Type B pancreatic cell (in vitro differentiated cells): ENCODE data around the gene TTR. TPM values are rescaled to one million over a fixed set of nuclear protein-coding genes. Genes with fewer than 3 reads are reported as not detected.

Experiments
- DNase-seq: peaks from one replicate; pipeline ENCODE4 v3.0.0; 2021; ENCODE audit warnings: mixed read lengths; ENCODE audit not compliant: unreplicated experiment; ENCODE audit errors: extremely low spot score
- H3K27ac Mint-ChIP-seq: 2 replicates; pipeline ENCODE4 v1.8.0; 2021; ENCODE audit warnings: mild to moderate bottlenecking, mixed read lengths
- H3K27me3 Mint-ChIP-seq: 2 replicates; pipeline ENCODE4 v1.8.0; 2021; ENCODE audit warnings: mixed read lengths
- H3K36me3 Mint-ChIP-seq: 2 replicates; pipeline ENCODE4 v1.8.0; 2021; ENCODE audit warnings: mixed read lengths
- H3K4me1 Mint-ChIP-seq: one replicate; pipeline ENCODE4 v1.8.0; 2021; ENCODE audit warnings: mixed read lengths; ENCODE audit not compliant: unreplicated experiment
- H3K4me3 Mint-ChIP-seq: 2 replicates; pipeline ENCODE4 v1.8.0; 2021; ENCODE audit warnings: mild to moderate bottlenecking, mixed read lengths
- H3K9me3 Mint-ChIP-seq: 2 replicates; pipeline ENCODE4 v1.8.0; 2021; ENCODE audit warnings: mixed read lengths
- CTCF ChIP-seq: fragments of 200-600 bp; sonication (generic); conservative IDR thresholded peaks from 2 replicates; pipeline ENCODE4 v1.5.0; 2021; ENCODE audit warnings: antibody characterized with exemption, mild to moderate bottlenecking
- total RNA-seq: library from RNA; stranded (reverse); gene quantifications from 2 replicates; pipeline ENCODE4 v1.2.1, GENCODE V29; 2021; ENCODE audit warnings: low replicate concordance

The TTR gene
- total RNA-seq, 1 donor from 2014 or later = 2,711 TPM

- no peaks in the 10 kb centered on the region for H3K36me3 Mint-ChIP-seq
- TF ChIP-seq CTCF = no peak
- H3K4me3 Mint-ChIP-seq = no peak overlapping the region
- peaks cover 4% of the 10 kb centered on the region for H3K27me3 Mint-ChIP-seq
- H3K4me1 Mint-ChIP-seq = peaks cover 8% of the 10 kb centered on the region
- DNase-seq = no peak
- H3K27ac Mint-ChIP-seq = no peak overlapping the region
- no peaks in the 10 kb centered on the region for H3K9me3 Mint-ChIP-seq
Observed at GRCh38 chr18:31577195-31577594, 14.5 kb upstream of the TTR start.

GRCh38 chr18:31578126-31578525, 13.6 kb upstream of the TTR start:
- no peak overlapping the region for H3K4me3 Mint-ChIP-seq
- H3K9me3 Mint-ChIP-seq = no peaks in the 10 kb centered on the region
- H3K27me3 Mint-ChIP-seq = peaks cover 4% of the 10 kb centered on the region
- TF ChIP-seq CTCF = no peak
- no peak for DNase-seq
- no peak overlapping the region for H3K27ac Mint-ChIP-seq
- peaks cover 5% of the 10 kb centered on the region for H3K4me1 Mint-ChIP-seq
- H3K36me3 Mint-ChIP-seq = no peaks in the 10 kb centered on the region

DNA sequence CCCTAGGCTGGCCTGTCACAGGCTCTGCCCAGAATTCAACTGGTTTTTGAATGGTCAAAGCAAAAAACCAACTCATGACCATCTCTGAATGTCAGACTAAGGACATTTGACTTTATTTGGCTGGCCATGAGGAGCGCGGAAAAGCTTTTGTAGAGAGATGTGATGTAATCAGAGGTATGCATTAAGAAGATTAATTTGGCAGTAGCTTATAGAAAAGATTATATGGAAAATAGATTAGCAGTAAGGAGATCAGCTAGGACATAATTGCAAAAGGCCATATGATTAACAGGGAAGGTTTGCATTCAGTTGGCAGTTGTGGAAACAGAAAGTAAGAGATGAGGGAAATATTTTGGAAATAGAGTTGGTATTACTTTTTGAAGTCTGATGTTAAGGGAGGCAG, 12.3 kb upstream of the TTR start:
- Mint-ChIP-seq H3K4me3 (no peak overlapping the region), H3K9me3 (no peaks in the 10 kb centered on the region), H3K36me3 (no peaks in the 10 kb centered on the region), H3K27ac (no peak overlapping the region), H3K27me3 (peaks cover 4% of the 10 kb centered on the region), H3K4me1 (peaks cover 3% of the 10 kb centered on the region)
- no peak for TF ChIP-seq CTCF
- DNase-seq = no peak

DNA sequence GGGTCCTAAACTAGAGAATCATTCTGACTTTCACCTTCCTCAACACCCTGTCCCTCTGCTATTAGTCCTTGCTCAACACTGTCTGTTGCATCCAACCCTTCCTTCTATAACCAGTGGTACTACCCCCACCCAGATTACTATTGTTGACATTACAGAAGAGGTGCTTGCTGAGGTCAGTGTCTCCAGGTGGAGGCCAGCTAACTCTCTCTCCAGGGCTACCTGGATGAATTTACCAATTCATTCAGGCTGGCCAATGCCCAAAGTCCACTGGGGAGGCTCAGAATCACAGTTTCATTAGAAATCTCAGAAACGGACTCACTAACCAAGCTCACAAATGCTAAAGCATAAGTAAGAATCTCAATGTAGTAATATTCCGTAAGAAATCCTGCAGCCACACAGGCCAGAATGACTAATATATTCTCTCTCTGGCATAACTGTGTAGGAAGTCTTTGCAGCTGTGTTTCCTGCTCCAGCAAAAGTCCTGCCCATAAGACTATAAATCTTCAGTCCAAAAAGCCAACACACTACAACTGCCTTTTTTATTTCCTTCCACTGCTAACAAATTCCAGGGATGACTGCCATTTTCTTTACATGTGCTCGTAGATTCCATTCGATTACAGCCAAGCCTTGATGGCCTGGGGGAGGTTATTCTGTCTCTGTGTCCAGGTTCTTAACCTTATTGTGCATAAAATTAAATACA, 10.0 kb upstream of the TTR start:
- DNase-seq = no peak
- peaks cover 4% of the 10 kb centered on the region for H3K27me3 Mint-ChIP-seq
- H3K4me3 Mint-ChIP-seq = no peak overlapping the region
- H3K4me1 Mint-ChIP-seq = no peaks in the 10 kb centered on the region
- H3K36me3 Mint-ChIP-seq = no peaks in the 10 kb centered on the region
- TF ChIP-seq CTCF = no peak
- H3K9me3 Mint-ChIP-seq = no peaks in the 10 kb centered on the region
- no peak overlapping the region for H3K27ac Mint-ChIP-seq

GRCh38 chr18:31583185-31583854, 8.4 kb upstream of the TTR start:
- peaks cover 3% of the 10 kb centered on the region for H3K4me1 Mint-ChIP-seq
- H3K27ac Mint-ChIP-seq = no peak overlapping the region
- peaks cover 2% of the 10 kb centered on the region for H3K9me3 Mint-ChIP-seq
- no peak overlapping the region for H3K4me3 Mint-ChIP-seq
- TF ChIP-seq CTCF = no peak
- H3K27me3 Mint-ChIP-seq = no peaks in the 10 kb centered on the region
- no peak for DNase-seq
- no peaks in the 10 kb centered on the region for H3K36me3 Mint-ChIP-seq
